Breast epithelium (tissue), 3 donors: ENCODE measurements around the gene FAAP100.

Experiments
- POLR2A ChIP-seq: fragments of 450-650 bp; IDR thresholded peaks from one replicate; pipeline ENCODE4 v1.6.1; 2016; ENCODE audit warnings: antibody characterized with exemption, mild to moderate bottlenecking, moderate library complexity
- POLR2AphosphoS5 ChIP-seq, 3 donors: sonication (generic); formaldehyde crosslinking; IDR thresholded peaks; one replicate each; pipeline ENCODE4 v1.6.1; 2017; ENCODE audit warnings: antibody characterized with exemption in 3 of 3
- TF ChIP-seq, protein P1 (sequence below), 3 donors: fragments of 450-650 bp; IDR thresholded peaks; one replicate each; pipeline ENCODE4 v1.5.1; 2016 to 2017; ENCODE audit warnings: antibody characterized with exemption in 3 of 3, mild to moderate bottlenecking in 3 of 3, moderate library complexity in 3 of 3

GRCh38 chr17:81573794-81574642, 21.9 kb upstream of the FAAP100 start:
- TF ChIP-seq, protein P1, sequence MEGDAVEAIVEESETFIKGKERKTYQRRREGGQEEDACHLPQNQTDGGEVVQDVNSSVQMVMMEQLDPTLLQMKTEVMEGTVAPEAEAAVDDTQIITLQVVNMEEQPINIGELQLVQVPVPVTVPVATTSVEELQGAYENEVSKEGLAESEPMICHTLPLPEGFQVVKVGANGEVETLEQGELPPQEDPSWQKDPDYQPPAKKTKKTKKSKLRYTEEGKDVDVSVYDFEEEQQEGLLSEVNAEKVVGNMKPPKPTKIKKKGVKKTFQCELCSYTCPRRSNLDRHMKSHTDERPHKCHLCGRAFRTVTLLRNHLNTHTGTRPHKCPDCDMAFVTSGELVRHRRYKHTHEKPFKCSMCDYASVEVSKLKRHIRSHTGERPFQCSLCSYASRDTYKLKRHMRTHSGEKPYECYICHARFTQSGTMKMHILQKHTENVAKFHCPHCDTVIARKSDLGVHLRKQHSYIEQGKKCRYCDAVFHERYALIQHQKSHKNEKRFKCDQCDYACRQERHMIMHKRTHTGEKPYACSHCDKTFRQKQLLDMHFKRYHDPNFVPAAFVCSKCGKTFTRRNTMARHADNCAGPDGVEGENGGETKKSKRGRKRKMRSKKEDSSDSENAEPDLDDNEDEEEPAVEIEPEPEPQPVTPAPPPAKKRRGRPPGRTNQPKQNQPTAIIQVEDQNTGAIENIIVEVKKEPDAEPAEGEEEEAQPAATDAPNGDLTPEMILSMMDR (IDR thresholded peaks at IDR 0.05), result no peak
- TF ChIP-seq POLR2A (no peak), POLR2AphosphoS5 (IDR thresholded peaks at IDR 0.05) (no peak)
